Type B pancreatic cell (in vitro differentiated cells): ENCODE measurements around the gene EPB41L5. TPM values are rescaled to one million over a fixed set of nuclear protein-coding genes. Genes with fewer than 3 reads are reported as not detected.
A peak's percentile ranks its signal among the peaks of the same experiment; 100 is the strongest.

Experiments
- DNase-seq: peaks from one replicate; pipeline ENCODE4 v3.0.0; 2021; ENCODE audit warnings: mixed read lengths; ENCODE audit not compliant: unreplicated experiment; ENCODE audit errors: extremely low spot score
- H3K27ac Mint-ChIP-seq: 2 replicates; pipeline ENCODE4 v1.8.0; 2021; ENCODE audit warnings: mild to moderate bottlenecking, mixed read lengths
- H3K27me3 Mint-ChIP-seq: 2 replicates; pipeline ENCODE4 v1.8.0; 2021; ENCODE audit warnings: mixed read lengths
- H3K36me3 Mint-ChIP-seq: 2 replicates; pipeline ENCODE4 v1.8.0; 2021; ENCODE audit warnings: mixed read lengths
- H3K4me1 Mint-ChIP-seq: one replicate; pipeline ENCODE4 v1.8.0; 2021; ENCODE audit warnings: mixed read lengths; ENCODE audit not compliant: unreplicated experiment
- H3K4me3 Mint-ChIP-seq: 2 replicates; pipeline ENCODE4 v1.8.0; 2021; ENCODE audit warnings: mild to moderate bottlenecking, mixed read lengths
- H3K9me3 Mint-ChIP-seq: 2 replicates; pipeline ENCODE4 v1.8.0; 2021; ENCODE audit warnings: mixed read lengths
- total RNA-seq: library from RNA; stranded (reverse); gene quantifications from 2 replicates; pipeline ENCODE4 v1.2.1, GENCODE V29; 2021; ENCODE audit warnings: low replicate concordance
- TF ChIP-seq, protein P1 (sequence below): fragments of 200-600 bp; sonication (generic); conservative IDR thresholded peaks from 2 replicates; pipeline ENCODE4 v1.5.0; 2021; ENCODE audit warnings: antibody characterized with exemption, mild to moderate bottlenecking

Gene EPB41L5
- total RNA-seq, 1 donor from 2014 or later = 37.6 TPM

DNA sequence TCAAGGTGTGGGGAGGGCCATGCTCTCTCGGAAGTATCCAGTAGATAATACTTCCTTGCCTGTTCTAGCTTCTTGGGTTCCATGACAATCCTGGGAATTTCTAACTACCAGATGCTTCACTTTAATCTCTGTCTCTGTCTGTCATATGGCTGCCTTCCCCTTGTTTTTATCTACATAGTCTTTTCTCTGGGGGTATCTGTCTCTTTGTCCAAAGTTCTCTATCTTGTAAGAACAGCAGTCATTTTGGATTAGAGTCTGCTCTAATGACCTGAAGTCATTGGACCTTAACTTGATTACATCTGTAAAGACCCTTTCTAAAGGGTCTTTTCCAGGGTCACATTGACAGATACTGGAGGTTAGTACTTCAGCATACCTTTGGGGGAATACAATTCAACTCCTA is 11.4 kb upstream of the EPB41L5 start:
- Mint-ChIP-seq H3K27ac (no peak overlapping the region), H3K4me1 (no peaks in the 10 kb centered on the region), H3K9me3 (peaks cover 4% of the 10 kb centered on the region), H3K27me3 (no peaks in the 10 kb centered on the region), H3K4me3 (no peak overlapping the region), H3K36me3 (peaks cover 3% of the 10 kb centered on the region)
- no peak for DNase-seq
- TF ChIP-seq, protein P1, sequence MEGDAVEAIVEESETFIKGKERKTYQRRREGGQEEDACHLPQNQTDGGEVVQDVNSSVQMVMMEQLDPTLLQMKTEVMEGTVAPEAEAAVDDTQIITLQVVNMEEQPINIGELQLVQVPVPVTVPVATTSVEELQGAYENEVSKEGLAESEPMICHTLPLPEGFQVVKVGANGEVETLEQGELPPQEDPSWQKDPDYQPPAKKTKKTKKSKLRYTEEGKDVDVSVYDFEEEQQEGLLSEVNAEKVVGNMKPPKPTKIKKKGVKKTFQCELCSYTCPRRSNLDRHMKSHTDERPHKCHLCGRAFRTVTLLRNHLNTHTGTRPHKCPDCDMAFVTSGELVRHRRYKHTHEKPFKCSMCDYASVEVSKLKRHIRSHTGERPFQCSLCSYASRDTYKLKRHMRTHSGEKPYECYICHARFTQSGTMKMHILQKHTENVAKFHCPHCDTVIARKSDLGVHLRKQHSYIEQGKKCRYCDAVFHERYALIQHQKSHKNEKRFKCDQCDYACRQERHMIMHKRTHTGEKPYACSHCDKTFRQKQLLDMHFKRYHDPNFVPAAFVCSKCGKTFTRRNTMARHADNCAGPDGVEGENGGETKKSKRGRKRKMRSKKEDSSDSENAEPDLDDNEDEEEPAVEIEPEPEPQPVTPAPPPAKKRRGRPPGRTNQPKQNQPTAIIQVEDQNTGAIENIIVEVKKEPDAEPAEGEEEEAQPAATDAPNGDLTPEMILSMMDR = no peak

DNA sequence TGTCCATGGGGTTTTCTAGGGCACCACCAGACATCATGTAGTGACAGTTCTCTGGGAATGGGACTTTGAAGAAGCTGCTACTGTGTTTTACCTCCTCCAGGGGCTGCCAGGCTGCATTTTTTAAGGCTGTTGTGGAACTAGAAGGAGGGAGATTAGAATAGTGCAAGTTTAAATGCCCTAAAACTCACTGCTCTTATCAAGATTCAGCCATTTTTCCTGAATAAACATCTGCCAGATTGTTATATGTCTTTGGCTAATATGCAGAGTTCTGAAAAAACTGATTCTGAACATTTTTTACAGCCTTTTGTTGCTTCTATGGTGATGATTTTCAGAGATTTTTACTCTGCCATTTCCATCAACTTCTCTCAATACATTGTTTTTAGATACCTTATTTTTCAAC is 8.6 kb upstream of the EPB41L5 start:
- Mint-ChIP-seq H3K36me3 (peaks cover 3% of the 10 kb centered on the region), H3K4me1 (no peaks in the 10 kb centered on the region), H3K27ac (no peak overlapping the region), H3K9me3 (no peaks in the 10 kb centered on the region), H3K4me3 (no peak overlapping the region), H3K27me3 (no peaks in the 10 kb centered on the region)
- TF ChIP-seq, protein P1 = no peak
- no peak for DNase-seq

DNA sequence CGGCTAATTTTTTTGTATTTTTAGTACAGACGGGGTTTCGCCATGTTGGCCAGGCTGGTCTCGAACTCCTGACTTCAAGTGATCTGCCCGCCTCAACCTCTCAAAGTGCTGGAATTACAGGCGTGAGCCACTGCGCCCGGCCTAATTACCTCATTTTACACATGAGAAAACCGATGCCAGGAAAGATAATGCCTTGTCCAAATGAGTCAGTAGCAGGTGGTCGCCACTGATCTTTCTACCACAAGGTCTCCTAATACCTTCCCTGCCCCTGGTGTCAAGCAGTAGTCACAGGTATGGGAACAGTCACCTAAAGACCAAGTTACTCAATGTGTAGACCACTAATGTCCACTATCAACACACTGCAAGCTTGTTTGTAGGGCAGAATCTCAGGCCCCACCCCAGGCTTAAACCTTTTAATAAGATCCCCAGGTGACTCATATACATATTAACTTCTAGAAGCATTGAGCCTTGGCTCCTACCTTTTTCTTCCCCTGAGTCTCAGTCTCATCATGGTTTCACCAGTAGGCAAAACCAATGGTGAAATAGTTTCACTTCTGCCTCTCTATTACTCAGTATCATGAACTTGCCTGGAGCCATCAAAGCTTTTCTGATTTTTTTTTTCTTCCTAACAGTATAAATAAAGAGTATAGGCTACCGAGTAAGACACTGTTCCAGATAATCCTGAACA is 6.9 kb upstream of the EPB41L5 start:
- DNase-seq = no peak
- TF ChIP-seq, protein P1 = no peak
- Mint-ChIP-seq H3K4me3 (no peak overlapping the region), H3K4me1 (no peaks in the 10 kb centered on the region), H3K27me3 (no peaks in the 10 kb centered on the region), H3K36me3 (peaks cover 2% of the 10 kb centered on the region), H3K27ac (no peak overlapping the region), H3K9me3 (no peaks in the 10 kb centered on the region)

DNA sequence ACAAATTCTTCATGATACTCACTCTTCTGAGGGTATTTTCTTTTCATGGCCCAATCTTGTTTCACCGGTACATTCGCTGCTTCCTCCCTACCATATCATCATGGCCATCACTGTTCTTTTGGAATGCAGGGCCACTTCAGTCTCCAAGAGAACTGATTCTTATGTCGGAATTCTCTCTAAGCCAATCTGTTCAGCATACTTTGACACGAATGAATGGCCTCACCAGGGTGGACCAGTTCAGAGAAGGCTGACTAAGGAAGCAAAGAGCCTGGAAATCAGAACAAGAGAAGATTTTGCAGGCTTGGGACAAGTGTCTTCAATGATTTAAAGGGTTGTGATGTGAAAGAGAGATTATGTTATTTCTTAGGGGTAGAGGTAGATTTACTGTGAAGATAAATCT is 5.0 kb upstream of the EPB41L5 start:
- Mint-ChIP-seq H3K4me3 (no peak overlapping the region), H3K27me3 (no peaks in the 10 kb centered on the region), H3K36me3 (no peaks in the 10 kb centered on the region), H3K4me1 (peaks cover 7% of the 10 kb centered on the region), H3K9me3 (no peaks in the 10 kb centered on the region), H3K27ac (no peak overlapping the region)
- no peak for DNase-seq
- TF ChIP-seq, protein P1 = no peak

DNA sequence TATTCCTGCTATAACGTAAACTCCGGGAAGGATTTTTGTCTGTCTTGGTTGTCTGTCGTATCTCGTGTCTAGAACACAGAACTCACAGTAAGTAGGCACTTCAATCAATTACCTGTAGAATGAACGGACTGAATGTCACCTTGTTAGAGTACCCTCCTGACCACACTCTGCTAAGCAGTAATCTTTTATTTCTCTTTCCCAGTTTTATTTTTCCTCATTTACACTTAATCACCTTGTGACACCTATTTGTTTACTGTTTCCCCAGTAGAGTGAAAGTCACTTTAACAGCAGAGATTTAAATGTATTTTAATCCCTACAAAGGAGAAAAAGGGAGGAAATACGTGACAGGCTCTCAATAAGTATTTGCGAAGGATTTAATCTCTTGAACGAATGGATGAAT is 514 bp upstream of the EPB41L5 start:
- H3K27me3 Mint-ChIP-seq = no peaks in the 10 kb centered on the region
- H3K4me3 Mint-ChIP-seq = peak overlapping the region; percentile 86
- TF ChIP-seq, protein P1 = no peak
- H3K4me1 Mint-ChIP-seq = peaks cover 23% of the 10 kb centered on the region
- peaks cover 4% of the 10 kb centered on the region for H3K9me3 Mint-ChIP-seq
- peaks cover 8% of the 10 kb centered on the region for H3K36me3 Mint-ChIP-seq
- no peak for DNase-seq
- peak overlapping the region; percentile 87 for H3K27ac Mint-ChIP-seq
